K562 (cell line): ENCODE results near the gene ASIC1. TPM values are rescaled to one million over a fixed set of nuclear protein-coding genes. Genes with fewer than 3 reads are reported as not detected.

Source experiments
- ATAC-seq: fragments of 200-7000 bp; cut with Tn5 transposase; 3 replicates; pipeline ENCODE4 v1.9.1; 2020; ENCODE audit warnings: moderate library complexity
- BruUV-seq: library from RNA; stranded (reverse); fragments of 400-500 nt; replicated peaks from 2 replicates; lab custom pipeline; 2021; lab: Mats Ljungman, UMichigan
- CTCF ChIA-PET: fragments of 300-600 bp; formaldehyde crosslinking; extraction: SDS; loops from one replicate; lab custom pipeline; 2021; ENCODE audit warnings: low intra/inter-chr PET ratio; lab: Yijun Ruan, JAX
- POLR2A ChIA-PET: fragments of 300-600, 350-650 bp; sonication (Branson Sonifier 250); formaldehyde crosslinking; extraction: SDS; loops from one replicate; lab custom pipeline; 2021; ENCODE audit warnings: antibody characterized with exemption, inconsistent platforms; lab: Yijun Ruan, JAX
- DNase-seq, 4 experiments: peaks; one replicate each; pipeline versions ENCODE4 v3.0.0 to v3.0.0-alpha.2; 2011 to 2018; ENCODE audit warnings: low spot score in 3 of 4, mixed read lengths in 3 of 4; ENCODE audit errors: extremely low read depth in 1 of 4
- FAIRE-seq: peaks from 2 replicates; lab custom pipeline; 2011; peaks lifted over from hg19 to GRCh38; lab: Jason Lieb, UNC
- H2AFZ ChIP-seq: 2 replicates; pipeline ENCODE4 v1.6.0; 2011; ENCODE audit warnings: low read depth, low read length, control low read depth, inconsistent platforms
- H3K27ac ChIP-seq: fragments of 200-600 bp; 3 replicates; pipeline ENCODE4 v1.8.0; 2011; ENCODE audit warnings: low read depth, mild to moderate bottlenecking, control low read depth, inconsistent platforms, low read length, moderate library complexity, mixed read lengths; ENCODE audit errors: extremely low read depth
- H3K27me3 ChIP-seq, 2 experiments: fragments of 300-600 bp in 1 of 2; 2 replicates in 1 of 2; 3 replicates in 1 of 2; pipeline versions ENCODE4 v1.6.0 to v1.8.0; 2011; ENCODE audit warnings: inconsistent platforms in 2 of 2, low read length in 2 of 2, mild to moderate bottlenecking in 1 of 2, mixed read lengths in 1 of 2, moderate library complexity in 1 of 2; ENCODE audit not compliant: control insufficient read depth in 2 of 2, insufficient read depth in 2 of 2
- H3K36me3 ChIP-seq: fragments of 300-600 bp; 3 replicates; pipeline ENCODE4 v1.8.0; 2011; ENCODE audit warnings: mild to moderate bottlenecking, low read length, inconsistent platforms; ENCODE audit not compliant: control insufficient read depth, insufficient read depth
- H3K4me1 ChIP-seq, 2 experiments: fragments of 200-600 bp in 1 of 2; replicated peaks in 1 of 2; 2 replicates in 1 of 2; 3 replicates in 1 of 2; pipeline versions ENCODE4 v1.5.1 to v1.8.0; 2011; ENCODE audit warnings: inconsistent platforms in 2 of 2, low read length in 2 of 2, mild to moderate bottlenecking in 1 of 2, mixed read lengths in 1 of 2, moderate library complexity in 1 of 2; ENCODE audit not compliant: control insufficient read depth in 2 of 2, insufficient read depth in 2 of 2
- H3K4me2 ChIP-seq: 2 replicates; pipeline ENCODE4 v1.6.1; 2011; ENCODE audit warnings: low read length, control low read depth, inconsistent platforms, mixed read lengths; ENCODE audit not compliant: insufficient read depth
- H3K4me3 ChIP-seq: fragments of 200-600 bp; sonication (generic), shearing (Covaris generic); 2 replicates; pipeline ENCODE4 v1.5.1; 2016; ENCODE audit warnings: control low read depth, inconsistent platforms
- H3K79me2 ChIP-seq: fragments of 200-600 bp; 3 replicates; pipeline ENCODE4 v1.8.0; 2011; ENCODE audit warnings: low read length, inconsistent platforms; ENCODE audit not compliant: control insufficient read depth, insufficient read depth
- H3K9ac ChIP-seq, 2 experiments: 2 replicates each; pipeline versions ENCODE4 v1.6.0 to v1.6.1; 2011; ENCODE audit warnings: low read depth in 2 of 2, low read length in 2 of 2, control low read depth in 1 of 2, inconsistent platforms in 1 of 2, mild to moderate bottlenecking in 1 of 2, mixed read lengths in 1 of 2; ENCODE audit not compliant: insufficient read depth in 1 of 2
- H3K9me1 ChIP-seq: one replicate; pipeline ENCODE4 v1.6.0; 2011; ENCODE audit warnings: inconsistent platforms, mild to moderate bottlenecking, low read length, moderate library complexity; ENCODE audit not compliant: control insufficient read depth, insufficient read depth
- H3K9me3 ChIP-seq: replicated peaks from 2 replicates; pipeline ENCODE4 v1.5.1; 2011; ENCODE audit warnings: low read depth, low read length, inconsistent platforms; ENCODE audit not compliant: control insufficient read depth, insufficient read depth
- H4K20me1 ChIP-seq: replicated peaks from 2 replicates; pipeline ENCODE4 v1.6.1; 2011; ENCODE audit warnings: low read length, inconsistent platforms, mixed read lengths; ENCODE audit not compliant: control insufficient read depth, insufficient read depth
- BACH1 ChIP-seq: fragments of 200-800 bp; sonication (Bioruptor generic); IDR thresholded peaks from 2 replicates; pipeline ENCODE4 v1.6.1; 2016; ENCODE audit warnings: missing genetic modification characterization, missing compliant biosample characterization
- ETV5 ChIP-seq: sonication (generic); formaldehyde crosslinking; IDR thresholded peaks from 2 replicates; pipeline ENCODE4 v1.4.0; 2020; ENCODE audit warnings: low read depth, mild to moderate bottlenecking, missing genetic modification reagents
- KDM5B ChIP-seq: fragments of 200-600 bp; sonication (generic); IDR thresholded peaks from 2 replicates; pipeline ENCODE4 v1.6.1; 2012; ENCODE audit warnings: low read depth, mild to moderate bottlenecking, moderate library complexity, low read length, control low read depth, inconsistent platforms; ENCODE audit not compliant: insufficient replicate concordance
- MYNN ChIP-seq, 2 experiments: sonication (generic); formaldehyde crosslinking in 1 of 2; IDR thresholded peaks; 2 replicates each; pipeline versions ENCODE4 v1.5.0 to v1.6.1; 2016 to 2020; ENCODE audit warnings: antibody characterized with exemption in 1 of 2, missing genetic modification reagents in 1 of 2
- PHTF2 ChIP-seq: fragments of 250-450 bp; sonication (Bioruptor Pico); IDR thresholded peaks from 2 replicates; pipeline ENCODE4 v1.5.0; 2021; ENCODE audit warnings: mild to moderate bottlenecking
- SIX5 ChIP-seq, 2 experiments: IDR thresholded peaks; 2 replicates each; pipeline ENCODE4 v1.6.1; 2011; ENCODE audit warnings: low read length in 2 of 2, borderline replicate concordance in 1 of 2, low read depth in 1 of 2, mild to moderate bottlenecking in 1 of 2, moderate library complexity in 1 of 2; ENCODE audit not compliant: insufficient read depth in 1 of 2
- TAF1 ChIP-seq: IDR thresholded peaks from 2 replicates; pipeline ENCODE4 v1.6.1; 2011; ENCODE audit warnings: mild to moderate bottlenecking, low read length, moderate library complexity; ENCODE audit not compliant: insufficient read depth, control insufficient read depth, severe bottlenecking; ENCODE audit errors: extremely low read depth
- WGBS: fragments of 100-300 bp; shearing (Covaris generic); methylation state at CpG from one replicate; pipeline ENCODE4 v1.1.6; 2016; ENCODE audit warnings: low coverage, mixed read lengths; ENCODE audit not compliant: insufficient coverage; ENCODE audit errors: missing lambda C conversion rate; 5-methylcytosine and 5-hydroxymethylcytosine counted together
- in situ Hi-C: fragments of 300-500 bp; cut with MboI; formaldehyde crosslinking; loops from 4 replicates; pipeline ENCODE4 v1.15.0; 2018; ENCODE audit warnings: inconsistent platforms, mixed read lengths
- intact Hi-C: fragments of 100-400 bp; cut with micrococcal nuclease; formaldehyde crosslinking; loops from 2 replicates; pipeline ENCODE4 v1.14.2; 2022
- polyA plus RNA-seq, 8 experiments: library from polyadenylated mRNA; depleted of rRNA in 4 of 8; stranded (reverse) in 5 of 8; unstranded in 3 of 8; fragments of >200 nt; fragmentation: Nextera tagmentation in 2 of 8; fragmentation: Illumina TruSeq in 1 of 8; extraction: Ambion mirVana in 2 of 8; extraction: Trizol in 1 of 8; gene quantifications; 2 replicates each; pipeline versions ENCODE4 v1.2.1 to v1.2.3, GENCODE V29; 2011 to 2014; ENCODE audit warnings: inconsistent platforms in 1 of 8, missing spikeins in 1 of 8
- total RNA-seq, 7 experiments: library from RNA; depleted of rRNA in 6 of 7; stranded (reverse); fragments of >200 nt in 6 of 7; fragmentation: Illumina TruSeq in 2 of 7; extraction: Trizol in 2 of 7; gene quantifications; 2 replicates each; pipeline versions ENCODE4 v1.2.1 to v1.2.3, GENCODE V29; 2011 to 2021; ENCODE audit warnings: low replicate concordance in 1 of 7
- TF ChIP-seq, protein P1 (sequence below), 2 experiments: fragments of 200-800 bp in 1 of 2; sonication (Bioruptor generic) in 1 of 2; sonication (generic) in 1 of 2; formaldehyde crosslinking in 1 of 2; IDR thresholded peaks in 1 of 2; conservative IDR thresholded peaks in 1 of 2; 2 replicates each; pipeline versions ENCODE4 v1.5.0 to v1.6.1; 2016 to 2020; ENCODE audit warnings: missing compliant biosample characterization in 1 of 2, missing genetic modification characterization in 1 of 2, missing genetic modification reagents in 1 of 2
- TF ChIP-seq, protein P2 (sequence below), 2 experiments: fragments of 450-650 bp; IDR thresholded peaks; 2 replicates each; pipeline ENCODE4 v1.6.1; 2018; ENCODE audit warnings: mild to moderate bottlenecking in 2 of 2, low read depth in 1 of 2; ENCODE audit not compliant: partially characterized antibody in 2 of 2
- TF ChIP-seq, protein P3 (sequence below): sonication (generic); formaldehyde crosslinking; IDR thresholded peaks from 2 replicates; pipeline ENCODE4 v1.8.0; 2022; ENCODE audit warnings: mild to moderate bottlenecking, missing genetic modification reagents

Gene ASIC1
- total and polyA plus RNA-seq, 9 of the 15 experiments (the other 6 are each of a cell fraction or from before 2014, with no cell fraction given): 0.01 to 1.7 (median 0.45) TPM

DNA sequence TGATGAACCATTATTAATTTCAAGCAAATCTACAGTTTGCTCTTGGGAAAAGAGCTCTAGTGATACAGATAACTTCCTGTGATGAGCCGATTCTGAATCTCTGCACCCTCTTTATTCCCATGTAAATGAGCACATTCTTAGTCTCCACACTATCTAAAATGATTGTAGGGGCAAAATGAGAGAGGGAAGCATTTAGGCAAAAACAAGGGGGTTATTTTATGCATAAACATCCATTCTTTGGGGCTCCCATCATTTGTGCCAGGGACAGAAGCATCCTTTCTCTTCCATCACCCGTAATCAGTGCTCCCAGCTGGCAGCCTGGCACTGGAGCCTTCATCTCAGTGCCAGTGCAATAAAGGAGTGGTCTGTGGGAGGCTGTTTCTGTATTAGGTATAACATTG, 44.7 kb downstream of the ASIC1 start:
- Histone ChIP-seq H3K79me2 (no peaks in the 10 kb centered on the region), H3K4me2 (no peak overlapping the region), H3K27me3 (no peaks in the 10 kb centered on the region), H4K20me1 (no peaks in the 10 kb centered on the region), H3K9me3 (no peaks in the 10 kb centered on the region), H3K27ac (no peak overlapping the region), H3K9me1 (no peaks in the 10 kb centered on the region), H3K36me3 (peaks cover 36% of the 10 kb centered on the region), H2AFZ (no peak overlapping the region), H3K4me3 (no peak overlapping the region), H3K9ac (no peak overlapping the region), H3K4me1 (peaks cover 16% of the 10 kb centered on the region in 2 experiments)
- POLR2A ChIA-PET: interaction anchor here (0.6 to 1.5 kb wide), 4 partner anchors 9 to 132 kb away, joined by 3 to 4 read pairs (median 4); no protein-coding TSS in a partner anchor
- ATAC-seq (no peak), DNase-seq (no peak), FAIRE-seq (no peak)
- no TSS peak for BruUV-seq
- CTCF ChIA-PET: interaction anchor here (1.4 kb wide), 1 partner anchor 74 kb away, joined by 3 read pairs; no protein-coding TSS in a partner anchor
- in situ Hi-C loops: no loop called here
- intact Hi-C loops: no loop called here
- 88% methylated on average over 2 of the region's 2 CpGs for WGBS
- no peak for TF ChIP-seq PHTF2 (CRISPR knock-in tag)
- TF ChIP-seq, protein P1, sequence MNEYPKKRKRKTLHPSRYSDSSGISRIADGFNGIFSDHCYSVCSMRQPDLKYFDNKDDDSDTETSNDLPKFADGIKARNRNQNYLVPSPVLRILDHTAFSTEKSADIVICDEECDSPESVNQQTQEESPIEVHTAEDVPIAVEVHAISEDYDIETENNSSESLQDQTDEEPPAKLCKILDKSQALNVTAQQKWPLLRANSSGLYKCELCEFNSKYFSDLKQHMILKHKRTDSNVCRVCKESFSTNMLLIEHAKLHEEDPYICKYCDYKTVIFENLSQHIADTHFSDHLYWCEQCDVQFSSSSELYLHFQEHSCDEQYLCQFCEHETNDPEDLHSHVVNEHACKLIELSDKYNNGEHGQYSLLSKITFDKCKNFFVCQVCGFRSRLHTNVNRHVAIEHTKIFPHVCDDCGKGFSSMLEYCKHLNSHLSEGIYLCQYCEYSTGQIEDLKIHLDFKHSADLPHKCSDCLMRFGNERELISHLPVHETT (CRISPR knock-in tag; conservative IDR thresholded peaks at IDR 0.05 in 1 of 2, IDR thresholded peaks at IDR 0.05 in 1 of 2): no peak
- no peak for TF ChIP-seq SIX5 (IDR thresholded peaks at IDR 0.05; ENCODE audit: borderline replicate concordance in 1 of 2, insufficient read depth in 1 of 2, low read depth in 1 of 2, low read length in 2 of 2)
- TF ChIP-seq ETV5 (CRISPR knock-in tag): no peak
- no peak for TF ChIP-seq MYNN (IDR thresholded peaks at IDR 0.05)
- TF ChIP-seq MYNN (CRISPR knock-in tag; IDR thresholded peaks at IDR 0.05): no peak
- TF ChIP-seq TAF1: no peak
- TF ChIP-seq BACH1 (tag): no peak
- TF ChIP-seq, protein P2, sequence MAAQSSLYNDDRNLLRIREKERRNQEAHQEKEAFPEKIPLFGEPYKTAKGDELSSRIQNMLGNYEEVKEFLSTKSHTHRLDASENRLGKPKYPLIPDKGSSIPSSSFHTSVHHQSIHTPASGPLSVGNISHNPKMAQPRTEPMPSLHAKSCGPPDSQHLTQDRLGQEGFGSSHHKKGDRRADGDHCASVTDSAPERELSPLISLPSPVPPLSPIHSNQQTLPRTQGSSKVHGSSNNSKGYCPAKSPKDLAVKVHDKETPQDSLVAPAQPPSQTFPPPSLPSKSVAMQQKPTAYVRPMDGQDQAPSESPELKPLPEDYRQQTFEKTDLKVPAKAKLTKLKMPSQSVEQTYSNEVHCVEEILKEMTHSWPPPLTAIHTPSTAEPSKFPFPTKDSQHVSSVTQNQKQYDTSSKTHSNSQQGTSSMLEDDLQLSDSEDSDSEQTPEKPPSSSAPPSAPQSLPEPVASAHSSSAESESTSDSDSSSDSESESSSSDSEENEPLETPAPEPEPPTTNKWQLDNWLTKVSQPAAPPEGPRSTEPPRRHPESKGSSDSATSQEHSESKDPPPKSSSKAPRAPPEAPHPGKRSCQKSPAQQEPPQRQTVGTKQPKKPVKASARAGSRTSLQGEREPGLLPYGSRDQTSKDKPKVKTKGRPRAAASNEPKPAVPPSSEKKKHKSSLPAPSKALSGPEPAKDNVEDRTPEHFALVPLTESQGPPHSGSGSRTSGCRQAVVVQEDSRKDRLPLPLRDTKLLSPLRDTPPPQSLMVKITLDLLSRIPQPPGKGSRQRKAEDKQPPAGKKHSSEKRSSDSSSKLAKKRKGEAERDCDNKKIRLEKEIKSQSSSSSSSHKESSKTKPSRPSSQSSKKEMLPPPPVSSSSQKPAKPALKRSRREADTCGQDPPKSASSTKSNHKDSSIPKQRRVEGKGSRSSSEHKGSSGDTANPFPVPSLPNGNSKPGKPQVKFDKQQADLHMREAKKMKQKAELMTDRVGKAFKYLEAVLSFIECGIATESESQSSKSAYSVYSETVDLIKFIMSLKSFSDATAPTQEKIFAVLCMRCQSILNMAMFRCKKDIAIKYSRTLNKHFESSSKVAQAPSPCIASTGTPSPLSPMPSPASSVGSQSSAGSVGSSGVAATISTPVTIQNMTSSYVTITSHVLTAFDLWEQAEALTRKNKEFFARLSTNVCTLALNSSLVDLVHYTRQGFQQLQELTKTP (IDR thresholded peaks at IDR 0.05; ENCODE audit: low read depth in 1 of 2, partially characterized antibody in 2 of 2): no peak
- TF ChIP-seq, protein P3, sequence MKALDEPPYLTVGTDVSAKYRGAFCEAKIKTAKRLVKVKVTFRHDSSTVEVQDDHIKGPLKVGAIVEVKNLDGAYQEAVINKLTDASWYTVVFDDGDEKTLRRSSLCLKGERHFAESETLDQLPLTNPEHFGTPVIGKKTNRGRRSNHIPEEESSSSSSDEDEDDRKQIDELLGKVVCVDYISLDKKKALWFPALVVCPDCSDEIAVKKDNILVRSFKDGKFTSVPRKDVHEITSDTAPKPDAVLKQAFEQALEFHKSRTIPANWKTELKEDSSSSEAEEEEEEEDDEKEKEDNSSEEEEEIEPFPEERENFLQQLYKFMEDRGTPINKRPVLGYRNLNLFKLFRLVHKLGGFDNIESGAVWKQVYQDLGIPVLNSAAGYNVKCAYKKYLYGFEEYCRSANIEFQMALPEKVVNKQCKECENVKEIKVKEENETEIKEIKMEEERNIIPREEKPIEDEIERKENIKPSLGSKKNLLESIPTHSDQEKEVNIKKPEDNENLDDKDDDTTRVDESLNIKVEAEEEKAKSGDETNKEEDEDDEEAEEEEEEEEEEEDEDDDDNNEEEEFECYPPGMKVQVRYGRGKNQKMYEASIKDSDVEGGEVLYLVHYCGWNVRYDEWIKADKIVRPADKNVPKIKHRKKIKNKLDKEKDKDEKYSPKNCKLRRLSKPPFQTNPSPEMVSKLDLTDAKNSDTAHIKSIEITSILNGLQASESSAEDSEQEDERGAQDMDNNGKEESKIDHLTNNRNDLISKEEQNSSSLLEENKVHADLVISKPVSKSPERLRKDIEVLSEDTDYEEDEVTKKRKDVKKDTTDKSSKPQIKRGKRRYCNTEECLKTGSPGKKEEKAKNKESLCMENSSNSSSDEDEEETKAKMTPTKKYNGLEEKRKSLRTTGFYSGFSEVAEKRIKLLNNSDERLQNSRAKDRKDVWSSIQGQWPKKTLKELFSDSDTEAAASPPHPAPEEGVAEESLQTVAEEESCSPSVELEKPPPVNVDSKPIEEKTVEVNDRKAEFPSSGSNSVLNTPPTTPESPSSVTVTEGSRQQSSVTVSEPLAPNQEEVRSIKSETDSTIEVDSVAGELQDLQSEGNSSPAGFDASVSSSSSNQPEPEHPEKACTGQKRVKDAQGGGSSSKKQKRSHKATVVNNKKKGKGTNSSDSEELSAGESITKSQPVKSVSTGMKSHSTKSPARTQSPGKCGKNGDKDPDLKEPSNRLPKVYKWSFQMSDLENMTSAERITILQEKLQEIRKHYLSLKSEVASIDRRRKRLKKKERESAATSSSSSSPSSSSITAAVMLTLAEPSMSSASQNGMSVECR (CRISPR knock-in tag): no peak
- TF ChIP-seq KDM5B: no peak
